Gastroesophageal sphincter (tissue), 3 donors: ENCODE results near the gene CYREN.

ENCODE experiments used
- POLR2A ChIP-seq, 2 donors: fragments of 450-650 bp; IDR thresholded peaks; one replicate each; pipeline ENCODE4 v1.6.1; 2017; ENCODE audit warnings: antibody characterized with exemption in 2 of 2, mild to moderate bottlenecking in 2 of 2, moderate library complexity in 1 of 2
- TF ChIP-seq, protein P1 (sequence below), 4 experiments: fragments of 200-600 bp in 2 of 4; fragments of 450-650 bp in 2 of 4; sonication (generic) in 1 of 4; IDR thresholded peaks; one replicate each; pipeline ENCODE4 v1.5.1; 2017 to 2019; ENCODE audit warnings: antibody characterized with exemption in 4 of 4, mild to moderate bottlenecking in 2 of 4, moderate library complexity in 2 of 4

DNA sequence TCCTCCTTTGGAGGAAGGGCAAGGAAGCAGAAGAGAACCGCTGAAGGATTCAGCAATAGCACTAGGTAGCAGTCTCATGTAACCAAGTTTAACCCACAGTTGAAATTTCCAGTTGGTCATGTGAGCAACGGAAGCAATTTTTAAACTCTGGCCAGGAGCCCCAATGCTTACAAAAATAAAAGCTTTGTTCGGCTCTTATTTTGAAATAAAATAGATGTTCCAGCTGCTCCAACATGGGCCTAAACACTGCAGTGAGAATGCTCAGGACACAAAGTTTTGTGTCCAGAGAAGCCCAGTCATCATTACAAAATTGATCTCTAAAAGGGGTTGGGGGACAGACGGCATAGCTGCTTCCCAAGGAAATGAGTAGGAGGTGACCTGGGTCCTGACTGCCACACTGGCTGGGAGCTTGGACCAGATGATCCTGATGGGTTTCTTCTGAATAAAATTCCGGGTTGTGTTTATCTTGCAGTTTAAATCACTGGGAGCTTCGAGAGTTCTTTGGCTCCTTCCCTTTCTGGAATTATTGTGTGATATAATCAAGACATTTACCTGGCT, 23.1 kb downstream of the CYREN start:
- TF ChIP-seq, protein P1, sequence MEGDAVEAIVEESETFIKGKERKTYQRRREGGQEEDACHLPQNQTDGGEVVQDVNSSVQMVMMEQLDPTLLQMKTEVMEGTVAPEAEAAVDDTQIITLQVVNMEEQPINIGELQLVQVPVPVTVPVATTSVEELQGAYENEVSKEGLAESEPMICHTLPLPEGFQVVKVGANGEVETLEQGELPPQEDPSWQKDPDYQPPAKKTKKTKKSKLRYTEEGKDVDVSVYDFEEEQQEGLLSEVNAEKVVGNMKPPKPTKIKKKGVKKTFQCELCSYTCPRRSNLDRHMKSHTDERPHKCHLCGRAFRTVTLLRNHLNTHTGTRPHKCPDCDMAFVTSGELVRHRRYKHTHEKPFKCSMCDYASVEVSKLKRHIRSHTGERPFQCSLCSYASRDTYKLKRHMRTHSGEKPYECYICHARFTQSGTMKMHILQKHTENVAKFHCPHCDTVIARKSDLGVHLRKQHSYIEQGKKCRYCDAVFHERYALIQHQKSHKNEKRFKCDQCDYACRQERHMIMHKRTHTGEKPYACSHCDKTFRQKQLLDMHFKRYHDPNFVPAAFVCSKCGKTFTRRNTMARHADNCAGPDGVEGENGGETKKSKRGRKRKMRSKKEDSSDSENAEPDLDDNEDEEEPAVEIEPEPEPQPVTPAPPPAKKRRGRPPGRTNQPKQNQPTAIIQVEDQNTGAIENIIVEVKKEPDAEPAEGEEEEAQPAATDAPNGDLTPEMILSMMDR (IDR thresholded peaks at IDR 0.05) = no peak
- no peak for TF ChIP-seq POLR2A (IDR thresholded peaks at IDR 0.05)
